ENCODE results near the gene TMEM127. TPM values are rescaled to one million over a fixed set of nuclear protein-coding genes. Genes with fewer than 3 reads are reported as not detected.

The TMEM127 gene
- total RNA-seq, 1 donor from 2014 or later = 30.6 TPM

GRCh38 chr2:96256611-96257113, 9.1 kb downstream of the TMEM127 start:
- Mint-ChIP-seq H3K27me3 (ENCODE audit: low read depth) (no peaks in the 10 kb centered on the region), H3K36me3 (ENCODE audit: low read depth) (peaks cover 2% of the 10 kb centered on the region), H3K9me3 (no peaks in the 10 kb centered on the region), H3K27ac (ENCODE audit: unreplicated experiment) (no peak overlapping the region), H3K4me3 (no peak overlapping the region), H3K4me1 (peaks cover 15% of the 10 kb centered on the region)
- no peak for TF ChIP-seq CTCF (conservative IDR thresholded peaks at IDR 0.05)
- DNase-seq (ENCODE audit: low read depth, low spot score) = no peak

DNA sequence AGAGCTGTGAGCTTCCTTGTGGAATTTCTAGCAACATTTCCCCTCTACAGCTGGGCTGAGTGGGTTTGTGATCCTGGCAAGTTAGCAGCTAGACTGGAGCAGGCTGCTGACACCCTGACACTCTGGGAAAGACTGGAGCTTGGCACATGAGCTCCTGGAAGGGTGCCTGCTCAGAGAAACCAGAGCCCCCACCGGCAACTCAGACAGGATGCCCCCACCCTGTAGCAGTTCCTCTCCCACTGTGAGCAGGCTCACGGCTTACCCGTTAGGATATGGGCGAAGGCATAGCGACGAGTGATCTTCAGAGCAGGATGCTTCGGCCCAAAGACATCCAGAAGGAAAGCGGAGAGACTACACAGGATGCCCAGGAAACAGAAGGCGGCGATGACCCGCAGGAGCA, 11.2 kb downstream of the TMEM127 start:
- DNase-seq (ENCODE audit: low read depth, low spot score) = no peak
- no peak overlapping the region for H3K27ac Mint-ChIP-seq (ENCODE audit: unreplicated experiment)
- H3K27me3 Mint-ChIP-seq (ENCODE audit: low read depth) = no peaks in the 10 kb centered on the region
- no peaks in the 10 kb centered on the region for H3K9me3 Mint-ChIP-seq
- TF ChIP-seq CTCF (conservative IDR thresholded peaks at IDR 0.05) = no peak
- peaks cover 10% of the 10 kb centered on the region for H3K4me1 Mint-ChIP-seq
- peaks cover 2% of the 10 kb centered on the region for H3K36me3 Mint-ChIP-seq (ENCODE audit: low read depth)
- no peak overlapping the region for H3K4me3 Mint-ChIP-seq

DNA sequence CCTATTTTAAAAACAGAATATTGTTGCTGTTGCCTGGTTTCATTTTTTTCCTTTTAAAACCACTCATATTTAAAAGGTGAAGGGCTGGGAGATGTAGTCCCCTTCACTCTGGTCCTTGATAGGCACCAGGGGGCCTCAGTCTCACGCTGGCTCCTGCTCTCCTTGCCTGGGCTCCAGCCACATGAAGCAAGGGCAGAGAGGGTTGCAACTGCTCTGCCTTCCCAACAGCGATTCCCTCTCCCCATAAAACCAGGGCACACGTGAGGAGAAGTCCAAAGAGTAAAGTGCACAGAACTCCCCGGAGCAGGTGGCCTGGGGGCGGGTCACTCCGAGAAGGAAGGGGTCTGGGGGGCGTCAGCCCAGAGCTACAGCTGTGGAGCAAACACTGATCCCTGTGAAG, 12.8 kb downstream of the TMEM127 start:
- H3K27ac Mint-ChIP-seq (ENCODE audit: unreplicated experiment) = no peak overlapping the region
- H3K4me3 Mint-ChIP-seq = no peak overlapping the region
- DNase-seq (ENCODE audit: low read depth, low spot score) = no peak
- H3K4me1 Mint-ChIP-seq = peaks cover 10% of the 10 kb centered on the region
- H3K9me3 Mint-ChIP-seq = no peaks in the 10 kb centered on the region
- no peaks in the 10 kb centered on the region for H3K27me3 Mint-ChIP-seq (ENCODE audit: low read depth)
- peaks cover 2% of the 10 kb centered on the region for H3K36me3 Mint-ChIP-seq (ENCODE audit: low read depth)
- TF ChIP-seq CTCF (conservative IDR thresholded peaks at IDR 0.05) = no peak

- peaks cover 2% of the 10 kb centered on the region for H3K36me3 Mint-ChIP-seq (ENCODE audit: low read depth)
- H3K27me3 Mint-ChIP-seq (ENCODE audit: low read depth) = no peaks in the 10 kb centered on the region
- H3K9me3 Mint-ChIP-seq = no peaks in the 10 kb centered on the region
- no peak overlapping the region for H3K27ac Mint-ChIP-seq (ENCODE audit: unreplicated experiment)
- H3K4me3 Mint-ChIP-seq = no peak overlapping the region
- no peak for DNase-seq (ENCODE audit: low read depth, low spot score)
- no peak for TF ChIP-seq CTCF (conservative IDR thresholded peaks at IDR 0.05)
- peaks cover 10% of the 10 kb centered on the region for H3K4me1 Mint-ChIP-seq
Measured at GRCh38 chr2:96252526-96252925, 13.3 kb downstream of the TMEM127 start.

GRCh38 chr2:96251721-96252292, 14.0 kb downstream of the TMEM127 start:
- no peak for TF ChIP-seq CTCF (conservative IDR thresholded peaks at IDR 0.05)
- H3K36me3 Mint-ChIP-seq (ENCODE audit: low read depth) = peaks cover 2% of the 10 kb centered on the region
- no peak overlapping the region for H3K27ac Mint-ChIP-seq (ENCODE audit: unreplicated experiment)
- no peaks in the 10 kb centered on the region for H3K9me3 Mint-ChIP-seq
- peaks cover 10% of the 10 kb centered on the region for H3K4me1 Mint-ChIP-seq
- peak overlapping the region; percentile 1 for H3K4me3 Mint-ChIP-seq
- H3K27me3 Mint-ChIP-seq (ENCODE audit: low read depth) = no peaks in the 10 kb centered on the region
- peak; percentile 31 for DNase-seq (ENCODE audit: low read depth, low spot score)
